T-helper 1 cell treated with Interleukin-12 subunit alpha and Interleukin-12 subunit beta and Interleukin-4 antibody, amounts not matched to agents 30 ng/mL and 1 ng/mL, for 36 hours (primary cell): ENCODE measurements around the gene SELL. TPM values are rescaled to one million over a fixed set of nuclear protein-coding genes. Genes with fewer than 3 reads are reported as not detected.
"Not testable (repeated sequence)": the region's sequence is repeated elsewhere in the genome, so short reads cannot be mapped to it uniquely, and the experiment has no call there.

Source experiments
- intact Hi-C: fragments of 100-400 bp; cut with micrococcal nuclease; formaldehyde crosslinking; loops from one replicate; pipeline ENCODE4 v1.15.1; 2024
- total RNA-seq: library from RNA; stranded (reverse); gene quantifications from 2 replicates; pipeline ENCODE4 v1.2.3, GENCODE V29; 2022

The SELL gene
- total RNA-seq = 330 and 338 TPM in 2 replicates

DNA sequence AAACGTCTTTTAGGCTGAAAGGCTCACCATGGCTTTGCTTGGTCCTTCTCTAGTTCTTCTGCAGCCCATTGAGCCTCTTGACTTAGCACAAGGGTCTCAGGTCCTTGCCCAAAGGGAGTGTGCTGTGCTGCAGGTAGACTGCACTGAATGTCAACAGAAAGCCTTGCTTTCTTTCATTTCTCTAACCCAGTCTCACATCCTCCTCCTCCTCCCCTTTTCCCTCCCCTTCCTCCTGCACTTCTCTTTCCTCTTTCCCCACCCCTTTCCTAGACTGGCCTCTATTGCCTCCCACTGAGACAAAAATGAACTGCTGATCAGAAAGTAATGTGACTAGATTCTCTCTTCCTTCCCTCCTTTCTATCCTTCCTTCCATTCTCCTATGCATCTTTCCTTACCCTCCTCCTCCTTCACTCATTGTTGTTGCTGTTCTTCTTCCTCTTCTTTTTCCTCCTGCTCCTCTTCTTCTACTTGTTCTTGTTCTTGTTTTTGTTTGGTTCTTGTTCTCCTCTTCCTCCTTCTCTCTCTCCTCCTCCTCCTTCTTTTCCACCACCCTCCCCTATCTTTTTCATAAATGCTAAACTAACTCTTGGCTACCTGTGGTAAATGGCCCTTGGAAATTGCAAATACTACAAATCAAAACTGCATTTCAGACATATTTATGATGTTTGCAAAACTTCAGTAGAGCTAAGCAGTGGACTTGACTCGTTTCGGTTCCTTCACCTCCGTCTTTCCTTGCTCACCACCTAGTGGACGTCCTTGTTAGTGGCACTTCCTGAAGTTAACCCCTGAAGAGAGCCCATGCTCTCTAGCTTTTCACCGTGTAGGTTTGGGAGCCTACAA, at the start of gene SELL:
SELL (minus strand) TSS at position 152 of the 840 bp plus-strand sequence; CDS start at position 30, 122 bp downstream.
- intact Hi-C loops = loop anchor here (1.0 to 5.0 kb wide), 13 partner anchors 44 to 1369 kb away; partner anchors contain the start of genes BLZF1, F5, KIFAP3 and METTL18

GRCh38 chr1:169759038-169759437, 47.6 kb upstream of the SELL start:
- intact Hi-C loops = no loop called here

- intact Hi-C loops = no loop called here
Observed at GRCh38 chr1:169753549-169753948, 42.1 kb upstream of the SELL start.

DNA sequence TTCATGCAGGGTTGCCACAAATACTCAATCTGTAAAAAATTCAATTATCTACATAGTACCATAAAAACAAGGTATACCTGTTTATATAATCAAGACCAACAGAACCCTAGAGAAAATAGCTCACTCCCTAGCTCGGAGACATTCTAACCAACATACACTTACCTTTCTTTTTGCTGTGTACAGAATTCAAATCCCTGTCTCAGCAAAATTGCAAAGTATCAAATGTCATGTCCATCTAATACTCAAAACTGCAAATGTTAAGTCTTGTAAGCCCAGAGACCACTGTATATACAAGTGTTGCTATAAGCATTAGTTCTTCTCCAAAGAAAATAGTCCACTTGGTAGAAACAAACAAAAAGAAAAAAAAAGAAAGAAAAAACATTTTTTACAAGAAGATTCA, 38.6 kb upstream of the SELL start:
- intact Hi-C loops = no loop called here

DNA sequence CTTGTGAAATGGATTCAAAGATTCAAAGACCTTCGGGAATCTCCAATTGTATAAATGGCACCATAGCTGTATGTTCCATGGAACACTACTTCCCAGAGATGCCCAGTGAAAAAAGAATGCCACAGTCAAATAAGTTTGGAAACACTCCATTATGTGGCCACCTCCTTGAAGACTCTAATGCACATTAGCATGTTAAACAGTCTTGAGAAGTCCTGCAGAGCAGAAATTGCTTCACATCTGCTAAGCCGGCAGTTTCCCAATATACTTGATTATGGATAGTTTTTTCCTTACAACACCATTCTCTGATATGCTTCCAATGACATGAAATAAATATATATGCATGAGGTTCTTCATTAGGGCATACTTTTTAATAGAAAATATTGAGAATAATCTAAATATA, 35.1 kb upstream of the SELL start:
- intact Hi-C loops = no loop called here

DNA sequence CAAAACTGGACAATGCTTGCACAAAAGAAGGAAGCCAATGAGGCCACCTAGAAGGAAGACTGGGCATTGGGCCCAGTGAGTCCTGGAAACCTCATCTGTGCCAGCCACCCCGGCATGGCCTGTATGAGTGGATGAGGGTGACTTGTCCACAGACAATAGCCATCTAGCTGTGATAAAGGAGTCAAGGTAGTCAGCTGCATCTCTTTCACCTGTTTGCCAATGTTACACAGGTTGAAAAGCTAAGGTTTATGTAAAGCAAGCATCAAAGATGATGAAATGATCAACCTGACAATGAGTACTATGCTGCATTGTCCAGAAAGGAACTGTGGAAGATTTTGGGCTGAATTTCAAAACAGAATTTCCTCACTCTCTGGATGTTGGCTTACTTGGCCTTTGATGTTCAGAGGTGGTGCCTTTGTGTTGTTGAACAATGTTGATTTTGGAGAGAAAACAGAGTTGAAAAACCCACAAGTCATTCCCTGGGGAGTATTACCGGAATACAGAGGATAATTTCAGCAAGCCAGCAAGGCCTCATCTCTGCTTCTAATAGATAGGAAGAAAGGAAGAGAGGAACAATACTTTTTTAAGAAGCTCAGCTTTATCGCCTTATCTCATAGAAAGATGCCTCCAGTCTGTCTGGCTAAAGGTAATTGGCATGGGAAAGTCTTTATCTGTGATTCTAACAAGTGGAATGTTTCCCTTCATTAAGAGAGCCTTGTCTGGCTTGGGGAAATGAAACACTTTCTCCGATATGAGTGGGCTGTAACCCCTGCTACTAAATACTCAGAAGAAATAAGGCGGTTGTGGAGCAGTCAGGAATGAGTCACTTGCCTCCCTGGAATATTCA, 33.8 kb upstream of the SELL start:
- intact Hi-C loops = no loop called here

GRCh38 chr1:169741666-169742394, 30.4 kb upstream of the SELL start:
- intact Hi-C loops = no loop called here

DNA sequence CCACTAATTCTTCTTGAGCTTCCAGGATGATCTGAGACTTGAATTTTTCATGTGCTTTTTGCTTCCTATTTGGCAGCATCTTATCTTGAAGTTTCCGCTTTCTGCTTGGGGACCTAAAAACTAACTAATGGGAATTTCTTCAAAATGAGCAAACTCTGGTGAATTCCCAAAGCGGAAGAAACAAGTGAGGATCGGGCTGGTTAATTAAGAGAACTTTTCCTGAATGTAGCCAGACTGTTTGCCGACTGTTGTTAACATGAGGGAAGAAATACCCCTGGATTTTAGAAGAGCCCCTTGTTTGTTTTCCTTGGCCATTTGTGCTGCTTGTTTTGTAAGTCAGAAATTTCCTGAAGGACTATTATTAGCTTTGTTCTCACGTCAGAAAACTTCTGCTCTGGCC, 28.6 kb upstream of the SELL start:
- intact Hi-C loops = no loop called here

DNA sequence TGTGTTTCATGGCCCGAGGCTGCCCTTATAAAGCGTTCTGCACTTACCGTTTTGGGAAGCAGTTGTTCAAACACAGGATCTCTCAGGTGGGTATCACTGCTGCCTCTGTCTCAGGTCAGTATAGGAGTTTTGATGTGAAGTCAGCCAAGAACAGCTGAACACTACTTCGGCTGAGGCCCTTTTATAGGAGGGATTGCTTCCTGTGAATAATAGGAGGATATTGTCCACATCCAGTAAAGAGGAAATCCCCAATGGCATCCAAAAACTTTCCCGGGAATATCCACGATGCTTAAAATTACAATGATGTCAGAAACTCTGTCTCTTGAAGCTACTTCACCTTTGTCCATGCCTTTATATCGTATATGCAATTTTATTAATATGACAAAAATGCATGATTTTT, 22.5 kb upstream of the SELL start, which contains the start of gene SELE:
SELE (minus strand) TSS at position 156 of the 400 bp plus-strand sequence. CDS start 467 bp downstream, outside the sequence.
- intact Hi-C loops = no loop called here

GRCh38 chr1:169731446-169731845, 20.0 kb upstream of the SELL start:
- intact Hi-C loops = no loop called here

DNA sequence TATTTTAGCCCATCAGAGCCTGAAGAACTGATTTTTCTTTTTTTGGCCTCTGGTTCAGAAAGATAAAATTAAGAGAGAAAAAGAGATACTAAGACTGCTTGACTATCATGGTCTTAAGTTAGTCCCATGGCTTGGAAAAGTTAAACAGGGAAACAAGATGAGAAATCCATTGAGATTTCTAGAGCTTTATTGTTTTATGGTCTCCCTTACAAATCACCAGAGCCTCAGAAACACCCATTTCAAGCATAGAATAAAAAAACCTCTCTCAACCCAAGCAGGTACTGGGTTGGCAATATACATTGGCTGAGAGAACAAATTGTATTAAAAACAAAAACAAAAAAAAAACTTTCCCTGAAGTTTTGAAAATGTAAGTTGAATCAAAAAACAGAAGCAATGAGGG, 18.6 kb upstream of the SELL start:
- intact Hi-C loops = no loop called here

DNA sequence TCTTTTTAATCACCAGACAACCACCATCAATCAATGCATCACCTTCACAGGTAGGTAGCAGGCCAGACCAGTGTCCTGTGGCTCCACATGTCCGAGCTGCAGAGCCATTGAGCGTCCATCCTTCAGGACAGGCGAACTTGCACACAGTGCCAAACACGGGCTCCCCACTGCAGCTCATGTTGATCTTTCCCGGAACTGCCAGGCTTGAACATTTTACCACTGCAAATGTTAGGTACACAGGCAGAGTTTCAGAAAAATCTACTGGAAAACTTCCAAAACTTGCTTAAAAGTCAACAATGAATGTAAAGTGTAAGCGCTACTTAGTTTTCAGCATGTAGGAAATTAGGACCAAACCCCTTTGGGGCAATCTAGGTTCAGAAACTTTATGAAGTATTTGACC, 15.9 kb upstream of the SELL start:
- intact Hi-C loops = no loop called here

GRCh38 chr1:169726851-169727250, 15.4 kb upstream of the SELL start:
- intact Hi-C loops = no loop called here

GRCh38 chr1:169725930-169726329, 14.5 kb upstream of the SELL start:
- intact Hi-C loops = no loop called here

GRCh38 chr1:169724168-169724567, 12.7 kb upstream of the SELL start:
- intact Hi-C loops = no loop called here

DNA sequence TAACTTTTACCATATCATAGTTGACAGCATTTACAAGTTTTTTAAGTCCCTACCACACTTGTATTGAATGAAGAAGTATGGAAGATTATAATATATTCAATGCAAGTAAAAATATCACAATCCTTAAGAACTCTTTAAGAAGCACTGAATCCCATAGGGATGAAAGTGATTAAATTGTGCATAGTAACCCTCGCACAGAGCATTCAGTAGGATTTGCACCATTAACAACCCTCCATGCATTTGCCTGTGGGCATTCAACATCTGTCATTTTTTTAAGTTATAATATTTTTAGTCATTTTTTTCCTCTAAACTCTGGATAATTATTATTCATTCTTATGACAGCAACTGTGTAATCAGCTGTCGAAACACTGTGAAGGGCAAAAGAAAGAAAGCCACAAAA, 12.3 kb upstream of the SELL start:
- intact Hi-C loops = no loop called here

GRCh38 chr1:169722779-169723178, 11.4 kb upstream of the SELL start:
- intact Hi-C loops = no loop called here

DNA sequence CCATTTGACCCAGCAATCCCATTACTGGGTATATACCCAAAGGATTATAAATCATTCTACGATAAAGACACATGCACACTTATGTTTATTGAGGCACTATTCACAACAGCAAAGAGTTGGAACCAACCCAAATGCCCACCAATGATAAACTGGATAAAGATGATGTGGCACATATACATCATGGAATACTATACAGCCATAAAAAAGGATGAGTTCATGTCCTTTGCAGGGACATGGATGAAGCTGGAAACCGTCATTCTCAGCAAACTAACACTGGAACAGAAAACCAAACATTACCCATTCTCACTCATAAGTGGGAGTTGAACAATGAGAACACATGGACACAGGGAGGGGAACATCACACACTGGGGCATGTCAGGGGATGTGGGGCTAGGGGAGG, 3.7 kb upstream of the SELL start:
- intact Hi-C loops = not testable (repeated sequence)

DNA sequence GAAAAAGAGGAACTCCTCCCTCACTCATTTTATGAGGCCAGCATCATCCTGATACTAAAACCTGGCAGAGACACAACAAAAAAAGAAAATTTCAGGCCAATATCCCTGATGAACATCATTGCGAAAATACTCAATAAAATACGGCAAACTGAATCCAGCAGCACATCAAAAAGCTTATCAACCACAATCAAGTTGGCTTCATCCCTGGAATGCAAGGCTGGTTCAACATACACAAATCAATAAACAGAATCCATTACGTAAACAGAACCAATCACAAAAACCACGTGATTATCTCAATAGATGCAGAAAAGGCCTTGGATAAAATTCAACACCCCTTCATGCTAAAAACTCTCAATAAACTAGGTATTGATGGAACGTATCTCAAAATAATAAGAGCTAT, 1.7 kb upstream of the SELL start:
- intact Hi-C loops = loop anchor here (5.0 kb wide), 2 partner anchors 359 to 1371 kb away; partner anchors contain the start of gene KIFAP3

DNA sequence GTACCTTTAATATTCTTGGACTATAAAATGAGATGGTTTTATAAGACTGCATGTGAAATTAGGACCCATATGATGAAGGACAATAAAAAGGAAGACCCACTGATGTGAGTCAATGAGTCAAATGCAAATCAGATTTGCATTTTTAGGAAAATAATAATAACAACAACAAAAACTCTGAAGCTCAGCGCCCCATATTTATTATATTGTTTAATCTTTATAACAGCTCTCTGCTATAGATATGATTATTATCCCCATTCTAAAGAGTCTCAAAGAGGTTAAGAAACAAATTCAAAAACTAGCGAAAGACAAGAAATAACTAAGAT, 850 bp upstream of the SELL start:
- intact Hi-C loops = loop anchor here (1.0 to 5.0 kb wide), 11 partner anchors 45 to 1370 kb away; partner anchors contain the start of genes F5, KIFAP3 and METTL18

DNA sequence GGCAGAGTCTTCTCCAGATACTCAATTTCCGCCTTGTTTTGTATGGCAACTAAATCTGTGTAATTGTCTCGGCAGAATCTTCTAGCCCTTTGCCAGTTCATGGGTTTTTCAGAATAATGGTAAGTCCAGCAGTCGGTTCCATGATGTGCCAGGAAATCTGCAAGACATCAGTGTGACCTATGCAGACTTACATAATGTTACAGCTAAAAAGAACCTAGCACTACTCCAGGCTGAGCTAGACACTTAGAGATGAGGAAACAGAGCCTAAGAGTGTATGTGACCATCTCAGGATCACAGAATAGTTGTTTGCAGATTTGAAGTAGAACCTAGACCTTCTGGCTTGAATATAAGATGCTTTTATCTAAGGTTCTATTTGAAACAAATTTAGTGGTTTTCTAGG, 2.8 kb downstream of the SELL start:
- intact Hi-C loops = loop anchor here (1.0 to 2.0 kb wide), 3 partner anchors 9 to 224 kb away; partner anchors contain the start of gene SLC19A2
